ENCODE results near the gene FAM107A. TPM values are rescaled to one million over a fixed set of nuclear protein-coding genes. Genes with fewer than 3 reads are reported as not detected.

FAM107A gene
- total and polyA plus RNA-seq, 2 of the 13 experiments (the other 11 are each of a cell fraction or from before 2014, with no cell fraction given) = not detected

DNA sequence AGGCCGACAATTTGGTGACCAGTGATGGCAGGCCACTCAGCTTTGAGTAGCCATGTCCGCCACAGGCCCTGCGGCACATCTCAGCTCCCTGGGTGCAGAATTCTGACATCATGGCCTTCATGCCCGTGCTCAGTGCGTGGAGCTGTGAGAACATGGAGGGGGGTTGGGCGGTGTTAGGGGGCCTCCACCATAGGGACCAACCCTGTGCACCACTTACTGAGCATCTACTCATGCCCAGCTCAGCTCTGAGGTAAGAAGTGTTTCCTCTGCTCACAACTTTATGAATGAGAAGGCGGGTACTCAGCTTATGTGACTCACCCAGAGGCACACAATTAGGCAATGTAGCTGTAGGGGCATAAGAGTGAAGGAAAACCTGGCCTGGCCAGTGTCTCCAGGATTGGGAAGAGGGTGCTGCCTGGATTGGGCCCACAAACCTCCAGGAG, 50.7 kb downstream of the FAM107A start (continued):
- no peak for TF ChIP-seq ZNF567 (CRISPR knock-in tag; IDR thresholded peaks at IDR 0.05; ENCODE audit: borderline replicate concordance)
- TF ChIP-seq ZNF768 (CRISPR knock-in tag; IDR thresholded peaks at IDR 0.05) = no peak
- TF ChIP-seq ZNF605 (CRISPR knock-in tag; IDR thresholded peaks at IDR 0.05) = 0 out of 2 replicates have a peak, but pooled peaks have one; percentile 10
- no peak for TF ChIP-seq PLSCR1 (CRISPR knock-in tag; IDR thresholded peaks at IDR 0.05; ENCODE audit: borderline replicate concordance)
- TF ChIP-seq TBL1XR1 (IDR thresholded peaks at IDR 0.05; ENCODE audit: borderline replicate concordance, low read length, partially characterized antibody) = no peak
- TF ChIP-seq ZNF274 (CRISPR knock-in tag; IDR thresholded peaks at IDR 0.05) = no peak
- peak; percentile 52; the same call in 1 of the 2 replicates for TF ChIP-seq FOXA3 (CRISPR knock-in tag; IDR thresholded peaks at IDR 0.05)
- TF ChIP-seq ZKSCAN8 (CRISPR knock-in tag; IDR thresholded peaks at IDR 0.05; ENCODE audit: borderline replicate concordance) = 0 out of 2 replicates have a peak, but pooled peaks have one; percentile 26
- TF ChIP-seq, protein P1, sequence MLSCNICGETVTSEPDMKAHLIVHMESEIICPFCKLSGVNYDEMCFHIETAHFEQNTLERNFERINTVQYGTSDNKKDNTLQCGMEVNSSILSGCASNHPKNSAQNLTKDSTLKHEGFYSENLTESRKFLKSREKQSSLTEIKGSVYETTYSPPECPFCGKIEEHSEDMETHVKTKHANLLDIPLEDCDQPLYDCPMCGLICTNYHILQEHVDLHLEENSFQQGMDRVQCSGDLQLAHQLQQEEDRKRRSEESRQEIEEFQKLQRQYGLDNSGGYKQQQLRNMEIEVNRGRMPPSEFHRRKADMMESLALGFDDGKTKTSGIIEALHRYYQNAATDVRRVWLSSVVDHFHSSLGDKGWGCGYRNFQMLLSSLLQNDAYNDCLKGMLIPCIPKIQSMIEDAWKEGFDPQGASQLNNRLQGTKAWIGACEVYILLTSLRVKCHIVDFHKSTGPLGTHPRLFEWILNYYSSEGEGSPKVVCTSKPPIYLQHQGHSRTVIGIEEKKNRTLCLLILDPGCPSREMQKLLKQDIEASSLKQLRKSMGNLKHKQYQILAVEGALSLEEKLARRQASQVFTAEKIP (CRISPR knock-in tag; IDR thresholded peaks at IDR 0.05; ENCODE audit: borderline replicate concordance) = no peak
- TF ChIP-seq, protein P2, sequence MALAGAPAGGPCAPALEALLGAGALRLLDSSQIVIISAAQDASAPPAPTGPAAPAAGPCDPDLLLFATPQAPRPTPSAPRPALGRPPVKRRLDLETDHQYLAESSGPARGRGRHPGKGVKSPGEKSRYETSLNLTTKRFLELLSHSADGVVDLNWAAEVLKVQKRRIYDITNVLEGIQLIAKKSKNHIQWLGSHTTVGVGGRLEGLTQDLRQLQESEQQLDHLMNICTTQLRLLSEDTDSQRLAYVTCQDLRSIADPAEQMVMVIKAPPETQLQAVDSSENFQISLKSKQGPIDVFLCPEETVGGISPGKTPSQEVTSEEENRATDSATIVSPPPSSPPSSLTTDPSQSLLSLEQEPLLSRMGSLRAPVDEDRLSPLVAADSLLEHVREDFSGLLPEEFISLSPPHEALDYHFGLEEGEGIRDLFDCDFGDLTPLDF (CRISPR knock-in tag; IDR thresholded peaks at IDR 0.05) = no peak
- no peak for TF ChIP-seq PPARG (CRISPR knock-in tag; conservative IDR thresholded peaks at IDR 0.05)
- TF ChIP-seq, protein P3, sequence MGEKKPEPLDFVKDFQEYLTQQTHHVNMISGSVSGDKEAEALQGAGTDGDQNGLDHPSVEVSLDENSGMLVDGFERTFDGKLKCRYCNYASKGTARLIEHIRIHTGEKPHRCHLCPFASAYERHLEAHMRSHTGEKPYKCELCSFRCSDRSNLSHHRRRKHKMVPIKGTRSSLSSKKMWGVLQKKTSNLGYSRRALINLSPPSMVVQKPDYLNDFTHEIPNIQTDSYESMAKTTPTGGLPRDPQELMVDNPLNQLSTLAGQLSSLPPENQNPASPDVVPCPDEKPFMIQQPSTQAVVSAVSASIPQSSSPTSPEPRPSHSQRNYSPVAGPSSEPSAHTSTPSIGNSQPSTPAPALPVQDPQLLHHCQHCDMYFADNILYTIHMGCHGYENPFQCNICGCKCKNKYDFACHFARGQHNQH (CRISPR knock-in tag; IDR thresholded peaks at IDR 0.05) = peak; percentile 31; the same call in 1 of the 2 replicates
- no peak for TF ChIP-seq ZNF143 (CRISPR knock-in tag; IDR thresholded peaks at IDR 0.05)
- no peak for TF ChIP-seq ZNF10 (CRISPR knock-in tag; IDR thresholded peaks at IDR 0.05; ENCODE audit: borderline replicate concordance, low read depth)
- TF ChIP-seq JARID2 (CRISPR knock-in tag; IDR thresholded peaks at IDR 0.05; ENCODE audit: insufficient replicate concordance) = no peak
- TF ChIP-seq BRF2 (CRISPR knock-in tag; IDR thresholded peaks at IDR 0.05) = no peak
- TF ChIP-seq ZBTB10 (CRISPR knock-in tag; IDR thresholded peaks at IDR 0.05; ENCODE audit: borderline replicate concordance) = no peak
- TF ChIP-seq ZNF264 (CRISPR knock-in tag; IDR thresholded peaks at IDR 0.05) = no peak
- TF ChIP-seq CBX2 (IDR thresholded peaks at IDR 0.05; ENCODE audit: low read depth, low read length) = no peak
- no peak for TF ChIP-seq CBX2 (CRISPR knock-in tag; IDR thresholded peaks at IDR 0.05; ENCODE audit: low read depth)
- peak; percentile 64 for TF ChIP-seq TBX2 (CRISPR knock-in tag; IDR thresholded peaks at IDR 0.05; ENCODE audit: borderline replicate concordance)

Measured in HepG2 (cell line).